ENCODE results near the gene RAMP3.

RAMP3 gene

DNA sequence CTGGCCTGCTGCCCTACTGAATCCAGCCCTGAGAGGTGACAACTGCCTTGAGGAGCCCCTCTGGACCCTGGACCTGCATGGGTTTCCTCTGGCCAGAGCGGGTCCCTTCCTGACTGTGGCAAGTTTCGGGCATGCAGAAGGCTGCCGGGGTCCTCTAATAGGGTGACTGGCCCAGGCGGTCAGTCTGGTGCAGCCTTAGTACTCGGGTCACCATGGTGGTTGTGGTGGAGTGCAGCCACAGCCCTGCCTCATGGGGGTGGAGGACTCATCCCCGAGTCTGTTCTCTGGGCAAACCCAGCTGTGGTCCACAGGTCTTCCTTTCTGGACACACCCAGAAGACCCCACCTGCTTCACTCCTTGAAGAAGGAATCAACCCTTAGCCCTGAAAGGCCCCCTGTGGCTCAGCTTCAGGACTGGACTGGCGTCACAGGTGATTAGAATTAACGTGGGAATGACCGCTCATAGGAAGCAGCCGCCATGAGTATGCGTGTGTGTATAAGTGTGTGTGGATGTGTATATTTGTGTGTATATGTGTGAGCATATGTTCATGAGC, 28.7 kb downstream of the RAMP3 start:
- no peak overlapping the region for H3K4me3 ChIP-seq (replicated peaks; ENCODE audit: low read depth, low read length)
- TF ChIP-seq, protein P1, sequence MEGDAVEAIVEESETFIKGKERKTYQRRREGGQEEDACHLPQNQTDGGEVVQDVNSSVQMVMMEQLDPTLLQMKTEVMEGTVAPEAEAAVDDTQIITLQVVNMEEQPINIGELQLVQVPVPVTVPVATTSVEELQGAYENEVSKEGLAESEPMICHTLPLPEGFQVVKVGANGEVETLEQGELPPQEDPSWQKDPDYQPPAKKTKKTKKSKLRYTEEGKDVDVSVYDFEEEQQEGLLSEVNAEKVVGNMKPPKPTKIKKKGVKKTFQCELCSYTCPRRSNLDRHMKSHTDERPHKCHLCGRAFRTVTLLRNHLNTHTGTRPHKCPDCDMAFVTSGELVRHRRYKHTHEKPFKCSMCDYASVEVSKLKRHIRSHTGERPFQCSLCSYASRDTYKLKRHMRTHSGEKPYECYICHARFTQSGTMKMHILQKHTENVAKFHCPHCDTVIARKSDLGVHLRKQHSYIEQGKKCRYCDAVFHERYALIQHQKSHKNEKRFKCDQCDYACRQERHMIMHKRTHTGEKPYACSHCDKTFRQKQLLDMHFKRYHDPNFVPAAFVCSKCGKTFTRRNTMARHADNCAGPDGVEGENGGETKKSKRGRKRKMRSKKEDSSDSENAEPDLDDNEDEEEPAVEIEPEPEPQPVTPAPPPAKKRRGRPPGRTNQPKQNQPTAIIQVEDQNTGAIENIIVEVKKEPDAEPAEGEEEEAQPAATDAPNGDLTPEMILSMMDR (IDR thresholded peaks at IDR 0.05; ENCODE audit: low read depth, low read length, missing control alignments) = no peak
- DNase-seq (ENCODE audit: extremely low read depth, low read depth) = no peak

DNA sequence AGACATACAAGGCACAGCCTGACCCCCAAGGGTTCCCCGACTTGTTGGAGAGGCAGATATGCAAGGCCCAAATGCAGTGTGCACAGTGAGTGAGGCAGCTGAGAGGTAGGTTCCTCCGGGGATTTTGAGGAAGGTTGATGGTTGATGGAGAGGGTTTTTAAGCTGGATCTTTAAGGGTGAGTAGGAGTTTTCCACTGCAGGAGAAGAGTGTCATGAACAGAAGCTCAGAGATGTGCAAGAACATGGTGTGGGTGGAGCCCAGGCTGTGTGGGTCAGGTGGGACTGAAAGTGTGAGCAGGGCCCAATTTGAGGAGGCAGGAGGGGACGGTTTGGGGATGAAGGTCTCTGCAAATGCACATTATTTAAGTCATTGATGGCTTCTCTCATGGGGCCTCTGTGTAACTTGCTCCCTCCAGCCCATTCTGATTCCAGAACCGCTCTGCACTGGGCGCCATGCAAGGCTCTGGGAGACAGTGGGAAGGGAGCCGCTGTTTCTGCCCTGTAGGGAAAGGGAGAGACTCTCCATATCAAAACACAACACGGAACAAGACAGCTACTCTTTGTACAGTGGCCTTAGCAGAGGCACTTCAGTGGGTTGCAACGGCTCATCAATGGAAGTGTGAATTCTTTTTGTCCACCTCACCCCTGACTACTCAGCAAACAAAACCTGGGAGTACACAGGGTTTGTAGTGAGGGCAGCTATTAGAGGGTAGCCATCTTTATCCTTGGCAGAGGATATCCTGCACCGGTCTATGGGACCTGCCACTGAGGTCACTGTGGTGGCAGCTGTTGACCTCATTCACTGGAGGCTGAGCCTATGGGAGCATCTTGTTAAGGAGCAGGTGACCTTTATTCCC, 29.7 kb downstream of the RAMP3 start:
- H3K4me3 ChIP-seq (replicated peaks; ENCODE audit: low read depth, low read length) = no peak overlapping the region
- TF ChIP-seq, protein P1 (IDR thresholded peaks at IDR 0.05; ENCODE audit: low read depth, low read length, missing control alignments) = no peak
- DNase-seq (ENCODE audit: extremely low read depth, low read depth) = no peak

DNA sequence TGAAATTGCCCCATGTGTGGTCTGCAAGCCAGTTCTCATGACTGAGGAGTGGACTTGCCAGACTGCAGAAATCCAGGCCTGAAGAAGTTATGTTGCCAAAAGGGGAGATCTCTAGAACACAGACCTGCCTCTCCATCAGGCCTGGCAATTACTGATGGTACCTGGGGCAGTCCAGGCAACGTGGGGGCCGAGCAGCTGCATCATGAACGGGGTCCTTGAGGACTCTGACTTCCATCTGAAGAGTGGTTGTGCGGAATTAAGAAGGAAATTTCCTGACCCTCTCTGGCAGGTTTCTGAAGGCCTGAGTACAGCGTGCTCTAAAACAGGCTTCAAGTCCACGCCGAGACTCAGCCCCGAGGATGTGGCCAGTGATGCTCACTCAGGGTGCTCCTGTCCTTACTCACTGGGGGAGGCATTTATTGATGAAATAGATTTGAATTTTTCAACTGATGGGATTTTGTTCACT, 30.4 kb downstream of the RAMP3 start:
- TF ChIP-seq, protein P1 (IDR thresholded peaks at IDR 0.05; ENCODE audit: low read depth, low read length, missing control alignments) = no peak
- no peak for DNase-seq (ENCODE audit: extremely low read depth, low read depth)
- no peak overlapping the region for H3K4me3 ChIP-seq (replicated peaks; ENCODE audit: low read depth, low read length)

DNA sequence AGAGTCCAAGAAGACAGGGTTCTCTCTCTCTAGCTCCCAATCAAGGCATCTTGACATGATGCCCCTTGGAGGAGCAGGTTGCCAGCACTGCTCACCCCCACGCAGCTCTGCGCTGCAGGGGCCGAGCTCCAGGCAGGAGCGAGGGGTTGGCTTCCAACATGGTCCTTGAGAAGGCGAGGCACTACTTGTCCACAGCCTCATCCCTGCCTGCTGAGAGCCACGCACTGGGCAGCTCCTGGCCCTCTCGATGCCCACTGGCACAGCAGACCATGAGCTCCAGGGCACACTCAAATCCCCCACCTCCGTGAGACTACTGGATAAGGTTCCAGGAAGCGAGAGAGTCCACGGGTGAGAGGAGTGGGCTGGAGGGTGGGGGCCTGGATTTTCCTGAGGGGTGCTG, 31.1 kb downstream of the RAMP3 start:
- no peak for DNase-seq (ENCODE audit: extremely low read depth, low read depth)
- H3K4me3 ChIP-seq (replicated peaks; ENCODE audit: low read depth, low read length) = no peak overlapping the region
- TF ChIP-seq, protein P1 (IDR thresholded peaks at IDR 0.05; ENCODE audit: low read depth, low read length, missing control alignments) = no peak

DNA sequence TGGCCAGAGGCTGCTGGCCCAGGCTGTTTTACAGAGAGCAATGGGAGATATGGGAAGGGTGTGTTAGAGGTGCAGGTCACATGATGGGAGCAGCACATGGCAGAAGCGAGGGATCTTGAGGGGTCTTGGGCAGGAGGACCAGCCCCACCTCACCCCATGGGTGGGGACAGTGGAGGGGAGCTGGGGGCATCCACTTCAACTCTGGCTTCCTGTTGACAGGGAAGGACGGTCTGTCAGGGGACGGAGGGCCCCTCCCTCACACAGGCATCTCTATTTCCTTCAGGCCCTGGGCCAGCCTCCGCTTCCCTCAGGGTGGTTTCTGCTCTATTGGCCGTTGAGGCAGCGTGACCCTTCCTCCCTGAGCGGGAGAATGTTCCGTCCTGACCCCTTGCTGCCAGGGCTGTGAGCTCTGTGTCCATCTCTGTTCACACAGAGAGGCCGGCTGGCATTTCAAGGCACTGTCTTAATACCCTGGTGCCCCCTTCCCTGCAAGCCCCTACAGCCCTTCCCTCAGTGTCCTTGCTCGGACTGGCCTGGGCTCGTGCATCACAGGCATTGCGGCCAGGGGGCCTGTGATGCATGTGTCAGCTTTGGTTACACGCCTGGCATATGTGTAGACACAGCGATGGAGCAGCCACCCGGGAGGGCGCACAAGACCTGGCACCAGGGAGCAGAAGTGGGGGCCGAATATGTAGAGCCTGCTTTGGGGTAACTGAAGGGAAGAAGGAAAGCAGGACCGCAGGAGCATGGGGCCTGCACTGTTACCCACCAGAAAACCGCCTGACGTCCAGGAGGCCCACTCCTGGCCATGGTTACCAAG, 31.8 kb downstream of the RAMP3 start:
- no peak for DNase-seq (ENCODE audit: extremely low read depth, low read depth)

More for the DNA sequence above, 31.8 kb downstream of the RAMP3 start:
- H3K4me3 ChIP-seq (replicated peaks; ENCODE audit: low read depth, low read length) = no peak overlapping the region
- TF ChIP-seq, protein P1 (IDR thresholded peaks at IDR 0.05; ENCODE audit: low read depth, low read length, missing control alignments) = no peak
